ENCODE data around the gene PRUNE1. TPM values are rescaled to one million over a fixed set of nuclear protein-coding genes. Genes with fewer than 3 reads are reported as not detected.
A peak's percentile ranks its signal among the peaks of the same experiment; 100 is the strongest.

The PRUNE1 gene
- total and polyA plus RNA-seq, 2 experiments from 2014 or later = 51.6 to 52.2 TPM

- H3K4me3 ChIP-seq = no peak overlapping the region
- no peaks in the 10 kb centered on the region for H3K4me1 ChIP-seq (ENCODE audit: low read depth)
- TF ChIP-seq, protein P1, sequence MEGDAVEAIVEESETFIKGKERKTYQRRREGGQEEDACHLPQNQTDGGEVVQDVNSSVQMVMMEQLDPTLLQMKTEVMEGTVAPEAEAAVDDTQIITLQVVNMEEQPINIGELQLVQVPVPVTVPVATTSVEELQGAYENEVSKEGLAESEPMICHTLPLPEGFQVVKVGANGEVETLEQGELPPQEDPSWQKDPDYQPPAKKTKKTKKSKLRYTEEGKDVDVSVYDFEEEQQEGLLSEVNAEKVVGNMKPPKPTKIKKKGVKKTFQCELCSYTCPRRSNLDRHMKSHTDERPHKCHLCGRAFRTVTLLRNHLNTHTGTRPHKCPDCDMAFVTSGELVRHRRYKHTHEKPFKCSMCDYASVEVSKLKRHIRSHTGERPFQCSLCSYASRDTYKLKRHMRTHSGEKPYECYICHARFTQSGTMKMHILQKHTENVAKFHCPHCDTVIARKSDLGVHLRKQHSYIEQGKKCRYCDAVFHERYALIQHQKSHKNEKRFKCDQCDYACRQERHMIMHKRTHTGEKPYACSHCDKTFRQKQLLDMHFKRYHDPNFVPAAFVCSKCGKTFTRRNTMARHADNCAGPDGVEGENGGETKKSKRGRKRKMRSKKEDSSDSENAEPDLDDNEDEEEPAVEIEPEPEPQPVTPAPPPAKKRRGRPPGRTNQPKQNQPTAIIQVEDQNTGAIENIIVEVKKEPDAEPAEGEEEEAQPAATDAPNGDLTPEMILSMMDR (IDR thresholded peaks at IDR 0.05; ENCODE audit: low read depth, low read length) = no peak
- H3K27me3 ChIP-seq = no peaks in the 10 kb centered on the region
- DNase-seq (ENCODE audit: low read depth in 1 of 2, low spot score in 1 of 2) = peak in 1 of 2 donors; percentile 81
- no peaks in the 10 kb centered on the region for H3K9me3 ChIP-seq (ENCODE audit: low read depth)
- H3K36me3 ChIP-seq = peaks cover 5% of the 10 kb centered on the region
- no peak overlapping the region for H3K27ac ChIP-seq
Observed at GRCh38 chr1:150999051-150999674, 9.1 kb upstream of the PRUNE1 start.

DNA sequence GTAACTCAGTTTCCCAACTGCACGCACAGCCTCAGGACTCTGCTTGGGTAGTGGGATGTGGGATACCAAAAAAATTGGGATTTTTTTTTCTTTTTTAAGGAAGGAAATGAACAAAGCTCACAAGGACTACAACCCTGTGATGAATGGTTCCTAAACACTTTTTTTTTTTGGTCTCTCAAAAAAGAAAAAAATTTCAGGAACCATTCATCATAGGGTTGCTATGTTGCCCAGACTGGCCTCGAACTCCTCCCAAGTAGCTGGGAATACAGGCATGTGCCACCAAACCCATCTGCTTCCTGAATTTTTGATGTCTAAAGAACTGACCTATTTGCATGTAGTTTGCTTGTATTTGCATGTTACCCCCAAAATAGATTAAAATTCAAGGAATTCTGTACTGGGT, 8.3 kb upstream of the PRUNE1 start:
- no peak overlapping the region for H3K27ac ChIP-seq

GRCh38 chr1:151000408-151000807, 7.8 kb upstream of the PRUNE1 start:
- no peak for DNase-seq (ENCODE audit: low read depth in 1 of 2, low spot score in 1 of 2)
- H3K4me3 ChIP-seq = no peak overlapping the region
- peaks cover 9% of the 10 kb centered on the region for H3K4me1 ChIP-seq (ENCODE audit: low read depth)
- H3K9me3 ChIP-seq (ENCODE audit: low read depth) = no peaks in the 10 kb centered on the region
- no peak overlapping the region for H3K27ac ChIP-seq
- H3K36me3 ChIP-seq = peaks cover 5% of the 10 kb centered on the region
- TF ChIP-seq, protein P1 (IDR thresholded peaks at IDR 0.05; ENCODE audit: low read depth, low read length) = no peak
- H3K27me3 ChIP-seq = no peaks in the 10 kb centered on the region

More for the DNA sequence above, 8.3 kb upstream of the PRUNE1 start:
- Histone ChIP-seq H3K4me1 (ENCODE audit: low read depth) (peaks cover 4% of the 10 kb centered on the region), H3K9me3 (ENCODE audit: low read depth) (no peaks in the 10 kb centered on the region), H3K4me3 (no peak overlapping the region), H3K27me3 (no peaks in the 10 kb centered on the region), H3K36me3 (peaks cover 5% of the 10 kb centered on the region)
- TF ChIP-seq, protein P1 (IDR thresholded peaks at IDR 0.05; ENCODE audit: low read depth, low read length) = no peak
- no peak for DNase-seq (ENCODE audit: low read depth in 1 of 2, low spot score in 1 of 2)

- no peak overlapping the region for H3K4me3 ChIP-seq
- H3K4me1 ChIP-seq (ENCODE audit: low read depth) = peaks cover 19% of the 10 kb centered on the region
- TF ChIP-seq, protein P1 (IDR thresholded peaks at IDR 0.05; ENCODE audit: low read depth, low read length) = no peak
- H3K27ac ChIP-seq = no peak overlapping the region
- H3K36me3 ChIP-seq = peaks cover 5% of the 10 kb centered on the region
- H3K9me3 ChIP-seq (ENCODE audit: low read depth) = no peaks in the 10 kb centered on the region
- DNase-seq (ENCODE audit: low read depth in 1 of 2, low spot score in 1 of 2) = no peak
- H3K27me3 ChIP-seq = no peaks in the 10 kb centered on the region
Observed at GRCh38 chr1:151001602-151002001, 6.6 kb upstream of the PRUNE1 start.

GRCh38 chr1:151002051-151002450, 6.2 kb upstream of the PRUNE1 start:
- Histone ChIP-seq H3K4me3 (no peak overlapping the region), H3K9me3 (ENCODE audit: low read depth) (no peaks in the 10 kb centered on the region), H3K4me1 (ENCODE audit: low read depth) (peaks cover 19% of the 10 kb centered on the region), H3K36me3 (peaks cover 5% of the 10 kb centered on the region), H3K27ac (no peak overlapping the region), H3K27me3 (no peaks in the 10 kb centered on the region)
- TF ChIP-seq, protein P1 (IDR thresholded peaks at IDR 0.05; ENCODE audit: low read depth, low read length) = no peak
- DNase-seq (ENCODE audit: low read depth in 1 of 2, low spot score in 1 of 2) = no peak

All from cardiac muscle cell (in vitro differentiated cells and primary cell).